Omental fat pad (tissue), 4 donors: ENCODE results near the gene CXCR2. TPM values are rescaled to one million over a fixed set of nuclear protein-coding genes. Genes with fewer than 3 reads are reported as not detected.

Source experiments
- ATAC-seq: fragments of 150-250 bp; one replicate; pipeline ENCODE4 v1.9.1; 2016; ENCODE audit warnings: mild to moderate bottlenecking, moderate library complexity; ENCODE audit not compliant: low FRiP score
- DNase-seq: peaks from one replicate; pipeline ENCODE4 v3.0.0-alpha.2; 2019; ENCODE audit warnings: low spot score
- CTCF ChIP-seq, 3 donors: fragments of 450-650 bp; IDR thresholded peaks; one replicate each; pipeline ENCODE4 v1.5.1; 2016 to 2017; ENCODE audit warnings: antibody characterized with exemption in 3 of 3, mild to moderate bottlenecking in 3 of 3, moderate library complexity in 2 of 3
- total RNA-seq, 4 donors: library from RNA; depleted of rRNA; stranded (reverse); fragments of >200 nt; gene quantifications; one replicate each; pipeline ENCODE4 v1.1.0, GENCODE V29; 2016

Gene CXCR2
- total RNA-seq: 10 to 100 TPM in 1 of 4 donors, 1 to 10 TPM in 1, under 1 TPM in 2; 0.28 to 19.2 (median 1.3) TPM

GRCh38 chr2:218125626-218126080 lies at the start of gene CXCR2:
CXCR2 (plus strand) TSS chr2:218126028; CDS start chr2:218134802, 8,774 bp downstream.
- DNase-seq (no peak), ATAC-seq (no peak)
- no peak for TF ChIP-seq CTCF (IDR thresholded peaks at IDR 0.05)

- ATAC-seq: no peak
- DNase-seq: no peak
- no peak for TF ChIP-seq CTCF (IDR thresholded peaks at IDR 0.05)
Observed at GRCh38 chr2:218077464-218078216, 48.2 kb upstream of the CXCR2 start.

GRCh38 chr2:218079943-218080913 lies 45.6 kb upstream of the CXCR2 start:
- DNase-seq (no peak), ATAC-seq (no peak)
- no peak for TF ChIP-seq CTCF (IDR thresholded peaks at IDR 0.05)

- ATAC-seq: no peak
- no peak for TF ChIP-seq CTCF (IDR thresholded peaks at IDR 0.05)
- DNase-seq: no peak
Observed at GRCh38 chr2:218081063-218081462, 44.8 kb upstream of the CXCR2 start.

- no peak for ATAC-seq
- DNase-seq: no peak
- no peak for TF ChIP-seq CTCF (IDR thresholded peaks at IDR 0.05)
Observed at GRCh38 chr2:218081695-218082094, 44.1 kb upstream of the CXCR2 start.

GRCh38 chr2:218082586-218083351 lies 43.1 kb upstream of the CXCR2 start:
- DNase-seq (no peak), ATAC-seq (no peak)
- TF ChIP-seq CTCF (IDR thresholded peaks at IDR 0.05): no peak
